GM12874 (cell line): Measurements from ENCODE around the gene CNTNAP2.

Source experiments
- TF ChIP-seq, protein P1 (sequence below): IDR thresholded peaks from 2 replicates; pipeline ENCODE4 v1.5.1; 2011; ENCODE audit warnings: low read depth, mild to moderate bottlenecking, control low read depth, low read length, moderate library complexity; ENCODE audit not compliant: insufficient read depth

Gene CNTNAP2

DNA sequence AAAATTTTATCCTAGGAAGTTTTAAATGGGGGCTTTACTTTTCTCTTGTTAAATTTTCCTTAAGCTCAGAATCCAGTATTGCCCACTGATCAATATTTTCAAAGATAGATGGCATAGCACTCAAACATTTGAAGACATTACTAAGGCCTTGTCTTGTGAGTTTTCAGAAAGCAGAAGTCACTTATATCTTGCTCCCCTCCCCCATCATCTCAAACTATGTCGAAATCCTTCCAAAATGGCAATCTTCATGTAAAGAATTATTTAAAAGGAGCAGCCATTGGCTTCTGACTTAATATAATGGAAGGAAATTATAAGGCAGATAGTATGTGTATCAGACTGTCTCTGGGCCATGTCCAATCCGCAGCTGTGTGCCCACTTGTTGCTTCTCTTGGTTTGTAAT lies 1920.4 kb downstream of the CNTNAP2 start:
- TF ChIP-seq, protein P1, sequence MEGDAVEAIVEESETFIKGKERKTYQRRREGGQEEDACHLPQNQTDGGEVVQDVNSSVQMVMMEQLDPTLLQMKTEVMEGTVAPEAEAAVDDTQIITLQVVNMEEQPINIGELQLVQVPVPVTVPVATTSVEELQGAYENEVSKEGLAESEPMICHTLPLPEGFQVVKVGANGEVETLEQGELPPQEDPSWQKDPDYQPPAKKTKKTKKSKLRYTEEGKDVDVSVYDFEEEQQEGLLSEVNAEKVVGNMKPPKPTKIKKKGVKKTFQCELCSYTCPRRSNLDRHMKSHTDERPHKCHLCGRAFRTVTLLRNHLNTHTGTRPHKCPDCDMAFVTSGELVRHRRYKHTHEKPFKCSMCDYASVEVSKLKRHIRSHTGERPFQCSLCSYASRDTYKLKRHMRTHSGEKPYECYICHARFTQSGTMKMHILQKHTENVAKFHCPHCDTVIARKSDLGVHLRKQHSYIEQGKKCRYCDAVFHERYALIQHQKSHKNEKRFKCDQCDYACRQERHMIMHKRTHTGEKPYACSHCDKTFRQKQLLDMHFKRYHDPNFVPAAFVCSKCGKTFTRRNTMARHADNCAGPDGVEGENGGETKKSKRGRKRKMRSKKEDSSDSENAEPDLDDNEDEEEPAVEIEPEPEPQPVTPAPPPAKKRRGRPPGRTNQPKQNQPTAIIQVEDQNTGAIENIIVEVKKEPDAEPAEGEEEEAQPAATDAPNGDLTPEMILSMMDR, result no peak

DNA sequence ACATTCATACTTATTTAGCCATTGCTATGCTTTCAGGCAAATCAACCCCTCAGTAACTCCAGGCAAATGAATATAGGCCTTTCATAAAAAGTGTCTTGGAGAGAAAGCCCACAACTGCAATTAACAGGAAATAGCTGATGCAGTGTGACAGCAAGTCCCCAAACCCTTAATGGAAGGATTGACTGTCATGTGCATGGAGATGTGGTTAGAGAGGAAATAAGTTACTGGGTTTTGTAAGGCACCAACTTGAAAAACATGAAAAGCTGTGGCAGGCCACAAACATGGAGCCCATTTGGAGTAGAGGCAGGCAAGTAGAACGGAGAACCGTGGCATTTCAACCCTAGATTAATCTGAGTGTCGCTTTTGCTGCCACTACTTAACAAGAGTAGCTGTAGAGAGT lies 1924.6 kb downstream of the CNTNAP2 start:
- TF ChIP-seq, protein P1, result no peak

DNA sequence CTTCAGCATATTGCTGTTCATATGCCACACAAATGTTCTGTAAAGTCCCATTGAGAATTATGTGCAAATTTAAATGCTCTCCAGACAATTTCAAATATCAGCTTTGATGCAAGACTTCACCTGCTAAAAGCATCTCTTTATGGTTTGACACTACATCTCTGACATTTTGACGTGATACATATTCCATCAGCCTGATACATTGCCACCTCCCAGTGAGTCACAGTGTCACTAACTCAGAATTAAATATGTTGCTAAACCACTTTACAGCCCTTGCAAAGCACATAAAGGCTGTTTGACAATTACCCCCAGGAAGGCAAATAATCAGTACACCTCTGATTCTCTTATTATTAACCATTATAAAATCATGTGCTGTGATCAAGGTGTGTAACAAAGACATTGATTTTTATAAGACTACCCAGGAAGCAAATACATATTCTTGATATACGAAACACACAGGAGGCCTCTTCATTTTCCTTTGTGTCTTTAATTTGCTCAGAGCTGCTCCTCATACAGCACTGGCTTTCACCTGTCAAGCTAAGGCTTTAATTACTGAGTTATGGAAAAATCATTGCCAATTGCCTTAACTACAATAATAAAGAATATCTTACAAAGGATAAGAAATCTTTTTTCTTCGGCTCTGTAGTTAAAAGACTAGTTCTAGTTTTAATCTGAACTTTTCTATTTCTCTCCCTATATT lies 1926.5 kb downstream of the CNTNAP2 start:
- TF ChIP-seq, protein P1, result no peak

DNA sequence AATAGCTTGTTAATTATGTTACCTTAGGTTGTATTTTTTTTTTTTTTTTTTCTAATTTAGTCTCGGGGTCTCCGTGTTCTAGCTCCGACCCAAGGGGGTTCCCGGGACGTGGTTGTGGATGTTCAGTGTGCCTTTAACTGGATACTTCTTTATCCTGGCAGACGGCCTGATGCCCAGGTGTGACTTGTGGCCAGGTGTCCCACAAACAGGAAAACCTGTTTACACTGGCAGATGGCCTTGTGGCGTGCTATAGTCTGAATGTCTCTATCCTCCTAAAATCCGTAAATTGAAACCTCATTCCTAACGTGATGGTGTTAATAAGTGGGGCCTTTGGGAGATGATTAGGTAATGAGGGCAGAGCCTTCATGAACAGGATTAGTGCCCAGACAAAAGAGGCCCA lies 1927.6 kb downstream of the CNTNAP2 start:
- TF ChIP-seq, protein P1, result no peak

DNA sequence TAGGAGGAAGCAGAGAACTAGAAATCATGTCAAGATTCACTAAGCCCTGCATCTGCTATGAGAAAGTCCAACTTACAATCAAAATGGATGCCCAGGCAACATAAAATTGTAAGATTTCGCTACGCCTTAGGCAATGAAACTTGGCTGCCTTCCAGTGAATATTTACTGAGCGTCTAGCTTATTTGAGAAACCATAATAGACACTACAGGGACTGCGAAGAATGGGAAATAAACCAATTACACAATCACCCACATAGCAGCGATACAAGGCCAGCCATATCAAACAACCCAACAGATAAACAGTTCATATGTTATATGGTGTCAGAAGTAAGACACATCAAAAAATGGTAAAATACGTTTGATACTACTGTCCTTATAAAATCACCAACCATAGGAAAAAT lies 1928.9 kb downstream of the CNTNAP2 start:
- TF ChIP-seq, protein P1, result no peak

DNA sequence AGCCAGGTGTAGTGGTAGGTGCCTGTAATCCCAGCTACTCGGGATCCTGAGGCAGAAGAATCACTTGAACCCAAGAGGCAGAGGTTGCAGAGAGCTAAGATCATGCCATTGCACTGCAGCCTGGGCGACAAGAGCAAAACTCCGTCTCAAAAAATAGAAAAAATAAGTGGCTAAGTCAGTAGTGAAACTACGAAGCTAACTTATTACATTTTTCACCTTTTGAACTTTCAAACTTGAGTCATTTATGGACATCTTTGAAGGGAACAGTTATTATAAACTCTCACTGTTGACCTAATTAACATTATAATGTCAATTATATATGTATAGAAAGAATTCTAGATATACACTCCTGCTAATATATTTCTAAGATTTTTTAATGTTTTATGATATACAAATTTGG lies 1932.5 kb downstream of the CNTNAP2 start:
- TF ChIP-seq, protein P1, result no peak

DNA sequence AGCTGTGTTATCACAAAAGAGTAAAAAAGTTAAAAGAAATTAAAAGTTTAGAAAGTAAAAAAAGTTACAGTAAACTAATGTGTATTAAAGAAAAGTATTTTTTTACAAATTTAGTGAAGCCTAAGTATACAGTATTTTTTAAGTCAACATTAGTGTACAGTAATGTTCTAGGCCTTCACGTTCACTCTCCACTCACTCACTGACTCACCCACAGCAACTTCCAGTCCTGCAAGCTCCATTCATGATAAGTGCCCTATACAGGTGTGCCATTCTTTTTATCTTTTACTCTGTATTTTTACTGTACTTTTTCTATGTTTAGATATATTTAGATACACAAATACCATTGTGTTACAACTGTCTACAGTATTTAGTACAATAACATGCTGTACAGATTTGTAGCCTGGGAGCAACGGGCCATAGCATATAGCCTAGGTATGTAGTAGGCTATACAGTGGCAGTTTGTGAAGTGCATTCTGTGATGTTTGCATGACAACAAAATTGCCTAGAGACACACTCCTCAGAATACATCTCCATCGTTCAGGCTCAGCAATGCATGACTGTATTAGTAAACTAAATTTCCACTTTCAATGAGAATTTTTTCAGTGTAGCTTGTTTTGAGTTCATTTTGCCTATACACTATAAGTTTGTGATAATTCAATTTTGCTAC lies 1934.0 kb downstream of the CNTNAP2 start:
- TF ChIP-seq, protein P1, result no peak
